ENCODE data around the gene MLH3.

The MLH3 gene

DNA sequence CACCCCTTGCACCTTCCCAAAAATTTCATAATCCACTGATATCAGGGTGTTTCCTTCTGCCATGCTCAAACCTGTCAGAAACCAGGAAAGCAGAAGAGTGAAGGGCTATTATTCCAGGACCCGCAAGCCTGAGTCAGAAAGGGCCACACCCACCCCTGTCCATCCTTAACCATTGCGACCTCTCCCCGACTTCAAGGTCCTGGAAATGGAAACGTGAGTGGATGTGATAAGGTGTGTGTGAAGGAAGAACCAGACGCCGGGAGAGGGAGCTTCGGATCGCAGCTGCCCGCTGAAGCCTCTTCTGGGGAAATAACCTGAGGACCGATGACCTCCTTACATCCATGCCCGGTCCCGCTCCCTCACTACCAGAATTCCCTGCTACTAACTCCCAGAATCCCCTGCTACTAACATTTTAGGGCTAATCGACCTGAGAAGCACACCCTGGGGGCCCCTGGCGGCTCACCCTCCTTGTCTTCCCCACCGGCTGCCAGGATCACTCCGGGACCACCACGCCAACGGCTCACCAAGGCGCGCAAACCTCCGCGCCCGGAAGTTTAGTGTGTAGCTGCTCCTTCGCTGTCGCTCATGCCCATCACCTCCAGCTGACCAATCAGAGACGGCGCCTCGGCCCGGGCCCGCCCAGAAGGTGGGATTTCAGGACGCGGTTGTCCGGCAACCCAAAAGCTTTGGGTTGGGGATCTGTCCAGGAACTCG, 12.4 kb upstream of the MLH3 start, which contains the start of gene ACYP1:
Gene ACYP1 (minus strand): TSS at position 534 of the 714 bp plus-strand sequence. CDS start 471 bp downstream, at position 63.
- no peaks in the 10 kb centered on the region for H3K9me3 ChIP-seq (ENCODE audit: control insufficient read depth, low read length)
- H3K4me3 ChIP-seq (ENCODE audit: low read depth, low read length), result peak within 1 kb of the TSS; percentile 69
- H3K27me3 ChIP-seq (ENCODE audit: control insufficient read depth, insufficient read depth, low read length), result no peaks in the 10 kb centered on the region
- no peak within 1 kb of the TSS for H3K9ac ChIP-seq
- peak within 1 kb of the TSS; percentile 91 for H3K4me2 ChIP-seq (ENCODE audit: low read length)
- H3K27ac ChIP-seq, result peak within 1 kb of the TSS; percentile 58
- H2AFZ ChIP-seq, result peak within 1 kb of the TSS; percentile 82
- H3K4me1 ChIP-seq, result peaks cover 3% of the 10 kb centered on the region
- no peaks in the 10 kb centered on the region for H3K36me3 ChIP-seq (ENCODE audit: control insufficient read depth, insufficient read depth, low read length)
- TF ChIP-seq, protein P1, sequence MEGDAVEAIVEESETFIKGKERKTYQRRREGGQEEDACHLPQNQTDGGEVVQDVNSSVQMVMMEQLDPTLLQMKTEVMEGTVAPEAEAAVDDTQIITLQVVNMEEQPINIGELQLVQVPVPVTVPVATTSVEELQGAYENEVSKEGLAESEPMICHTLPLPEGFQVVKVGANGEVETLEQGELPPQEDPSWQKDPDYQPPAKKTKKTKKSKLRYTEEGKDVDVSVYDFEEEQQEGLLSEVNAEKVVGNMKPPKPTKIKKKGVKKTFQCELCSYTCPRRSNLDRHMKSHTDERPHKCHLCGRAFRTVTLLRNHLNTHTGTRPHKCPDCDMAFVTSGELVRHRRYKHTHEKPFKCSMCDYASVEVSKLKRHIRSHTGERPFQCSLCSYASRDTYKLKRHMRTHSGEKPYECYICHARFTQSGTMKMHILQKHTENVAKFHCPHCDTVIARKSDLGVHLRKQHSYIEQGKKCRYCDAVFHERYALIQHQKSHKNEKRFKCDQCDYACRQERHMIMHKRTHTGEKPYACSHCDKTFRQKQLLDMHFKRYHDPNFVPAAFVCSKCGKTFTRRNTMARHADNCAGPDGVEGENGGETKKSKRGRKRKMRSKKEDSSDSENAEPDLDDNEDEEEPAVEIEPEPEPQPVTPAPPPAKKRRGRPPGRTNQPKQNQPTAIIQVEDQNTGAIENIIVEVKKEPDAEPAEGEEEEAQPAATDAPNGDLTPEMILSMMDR (IDR thresholded peaks at IDR 0.05), result no peak
- H3K79me2 ChIP-seq, result peaks cover 7% of the 10 kb centered on the region

DNA sequence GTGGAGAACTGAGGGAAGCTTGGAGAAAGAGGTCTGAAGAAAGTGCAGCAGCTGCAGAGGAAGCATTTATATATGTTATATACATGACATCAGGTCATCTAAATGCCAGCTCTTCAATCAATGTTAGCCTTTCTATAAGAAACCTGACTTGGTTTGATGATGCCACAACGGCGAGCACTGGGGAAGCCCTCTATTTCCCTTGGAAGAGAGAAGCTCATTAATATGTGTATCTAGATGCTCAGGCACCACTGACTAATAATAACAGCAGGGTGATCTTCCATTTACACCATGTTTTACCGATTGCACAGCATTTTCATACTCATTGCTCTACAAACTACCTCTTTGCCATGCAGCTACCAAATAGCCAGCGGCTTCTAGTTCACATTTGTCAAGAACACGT, 11.7 kb upstream of the MLH3 start:
- no peaks in the 10 kb centered on the region for H3K27me3 ChIP-seq (ENCODE audit: control insufficient read depth, insufficient read depth, low read length)
- H3K36me3 ChIP-seq (ENCODE audit: control insufficient read depth, insufficient read depth, low read length), result no peaks in the 10 kb centered on the region
- peak overlapping the region; percentile 91 for H3K4me2 ChIP-seq (ENCODE audit: low read length)
- peaks cover 7% of the 10 kb centered on the region for H3K79me2 ChIP-seq
- peak overlapping the region; percentile 82 for H2AFZ ChIP-seq
- H3K4me1 ChIP-seq, result peaks cover 3% of the 10 kb centered on the region
- H3K9me3 ChIP-seq (ENCODE audit: control insufficient read depth, low read length), result no peaks in the 10 kb centered on the region
- H3K9ac ChIP-seq, result no peak overlapping the region
- peak overlapping the region; percentile 69 for H3K4me3 ChIP-seq (ENCODE audit: low read depth, low read length)
- TF ChIP-seq, protein P1 (IDR thresholded peaks at IDR 0.05), result no peak
- H3K27ac ChIP-seq, result no peak overlapping the region

DNA sequence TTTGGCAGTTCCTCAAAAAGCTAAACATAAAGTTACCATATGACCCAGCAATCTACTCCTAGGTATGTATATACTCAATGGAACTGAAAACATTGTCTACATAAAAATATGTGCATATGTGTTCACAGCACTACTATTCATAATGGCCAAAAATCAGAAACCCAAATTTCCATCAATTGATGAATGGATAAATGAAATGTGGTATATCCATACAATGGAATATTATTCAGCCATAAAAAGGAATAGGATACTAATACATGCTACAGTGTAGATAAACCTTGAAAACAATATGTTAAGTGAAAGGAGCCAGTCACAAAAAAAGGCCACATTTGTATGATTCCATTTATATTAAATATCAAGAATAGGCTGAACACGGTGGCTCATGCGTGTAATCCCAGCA, 9.2 kb upstream of the MLH3 start:
- no peak overlapping the region for H3K27ac ChIP-seq
- H3K27me3 ChIP-seq (ENCODE audit: control insufficient read depth, insufficient read depth, low read length), result no peaks in the 10 kb centered on the region

DNA sequence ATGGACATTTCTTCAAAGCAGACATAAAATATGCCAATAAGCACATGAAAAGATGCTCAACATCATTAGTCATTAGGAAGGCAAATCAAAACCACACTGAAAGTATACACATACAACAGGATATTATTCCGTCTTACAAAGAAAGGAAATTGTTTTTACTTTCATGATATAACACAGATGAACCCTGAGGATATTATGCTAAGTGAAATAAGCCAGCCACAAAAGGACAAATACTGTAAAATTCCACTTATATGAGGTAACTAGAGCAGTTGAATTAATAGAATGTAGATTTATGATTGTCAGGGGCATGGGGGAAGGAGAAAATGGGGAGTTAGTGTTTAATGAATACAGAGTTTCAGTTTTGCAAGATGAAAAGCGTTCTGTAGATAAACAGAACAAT, 8.4 kb upstream of the MLH3 start:
- H3K4me2 ChIP-seq (ENCODE audit: low read length), result no peak overlapping the region
- H3K9ac ChIP-seq, result no peak overlapping the region
- no peaks in the 10 kb centered on the region for H3K36me3 ChIP-seq (ENCODE audit: control insufficient read depth, insufficient read depth, low read length)
- H3K4me3 ChIP-seq (ENCODE audit: low read depth, low read length), result no peak overlapping the region
- H3K4me1 ChIP-seq, result no peaks in the 10 kb centered on the region
- no peaks in the 10 kb centered on the region for H3K27me3 ChIP-seq (ENCODE audit: control insufficient read depth, insufficient read depth, low read length)
- H3K9me3 ChIP-seq (ENCODE audit: control insufficient read depth, low read length), result no peaks in the 10 kb centered on the region
- H2AFZ ChIP-seq, result no peak overlapping the region
- TF ChIP-seq, protein P1 (IDR thresholded peaks at IDR 0.05), result no peak
- no peaks in the 10 kb centered on the region for H3K79me2 ChIP-seq
- no peak overlapping the region for H3K27ac ChIP-seq

More for the DNA sequence above, 9.2 kb upstream of the MLH3 start:
- H3K4me2 ChIP-seq (ENCODE audit: low read length), result no peak overlapping the region
- no peaks in the 10 kb centered on the region for H3K36me3 ChIP-seq (ENCODE audit: control insufficient read depth, insufficient read depth, low read length)
- H3K4me3 ChIP-seq (ENCODE audit: low read depth, low read length), result no peak overlapping the region
- no peaks in the 10 kb centered on the region for H3K9me3 ChIP-seq (ENCODE audit: control insufficient read depth, low read length)
- peaks cover 4% of the 10 kb centered on the region for H3K79me2 ChIP-seq
- H3K9ac ChIP-seq, result no peak overlapping the region
- H3K4me1 ChIP-seq, result no peaks in the 10 kb centered on the region
- no peak overlapping the region for H2AFZ ChIP-seq
- TF ChIP-seq, protein P1 (IDR thresholded peaks at IDR 0.05), result no peak

DNA sequence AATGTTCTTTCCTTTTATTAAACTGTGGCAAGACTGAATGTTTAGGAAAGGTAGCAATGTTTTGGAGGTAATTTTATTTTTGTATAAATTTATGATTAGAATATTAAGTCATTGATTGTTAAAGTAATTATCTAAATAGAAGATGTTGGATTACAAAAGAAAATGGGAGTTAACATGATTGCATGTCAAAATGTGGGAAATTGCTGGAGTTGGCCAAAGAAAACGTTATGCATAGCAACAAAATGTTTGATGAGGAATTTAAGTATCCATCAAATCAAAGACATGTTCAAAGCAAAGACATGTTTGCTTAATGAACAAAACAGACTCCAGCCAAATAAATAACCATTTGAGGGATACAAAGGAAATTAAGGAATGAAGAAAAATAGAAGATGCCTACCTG, 3.2 kb upstream of the MLH3 start:
- Histone ChIP-seq H3K4me2 (ENCODE audit: low read length) (no peak overlapping the region), H3K4me1 (peaks cover 6% of the 10 kb centered on the region), H3K36me3 (ENCODE audit: control insufficient read depth, insufficient read depth, low read length) (no peaks in the 10 kb centered on the region), H3K27me3 (ENCODE audit: control insufficient read depth, insufficient read depth, low read length) (no peaks in the 10 kb centered on the region), H3K27ac (no peak overlapping the region), H2AFZ (no peak overlapping the region), H3K9me3 (ENCODE audit: control insufficient read depth, low read length) (no peaks in the 10 kb centered on the region), H3K79me2 (peaks cover 7% of the 10 kb centered on the region), H3K9ac (no peak overlapping the region), H3K4me3 (ENCODE audit: low read depth, low read length) (no peak overlapping the region)
- TF ChIP-seq, protein P1 (IDR thresholded peaks at IDR 0.05), result no peak
